GM19397 (cell line): Measurements from ENCODE around the gene RREB1.
A peak's percentile ranks its signal among the peaks of the same experiment; 100 is the strongest.

ENCODE experiments used
- ATAC-seq: cut with Tn5 transposase; IDR thresholded peaks from one replicate; pipeline ENCODE4 v1.9.1; 2021; ENCODE audit warnings: mild to moderate bottlenecking, moderate library complexity; ENCODE audit not compliant: unreplicated experiment

RREB1 gene

GRCh38 chr6:7121700-7122241, 14.0 kb downstream of the RREB1 start:
- ATAC-seq: no peak

GRCh38 chr6:7122684-7123083, 14.9 kb downstream of the RREB1 start:
- ATAC-seq: no peak

GRCh38 chr6:7124114-7124513, 16.4 kb downstream of the RREB1 start:
- ATAC-seq: no peak

GRCh38 chr6:7124636-7125035, 16.9 kb downstream of the RREB1 start:
- ATAC-seq: no peak

GRCh38 chr6:7125290-7125689, 17.5 kb downstream of the RREB1 start:
- no peak for ATAC-seq

- ATAC-seq: no peak
These were observed 19.0 kb downstream of the RREB1 start for GRCh38 chr6:7126754-7127153.

- ATAC-seq: no peak
These were observed 19.9 kb downstream of the RREB1 start for GRCh38 chr6:7127680-7128079.

GRCh38 chr6:7129360-7129759, 21.6 kb downstream of the RREB1 start:
- no peak for ATAC-seq

GRCh38 chr6:7129784-7130569, 22.2 kb downstream of the RREB1 start:
- no peak for ATAC-seq

- no peak for ATAC-seq
These were observed 23.6 kb downstream of the RREB1 start for GRCh38 chr6:7131390-7131789.

GRCh38 chr6:7132398-7133035, 24.8 kb downstream of the RREB1 start:
- no peak for ATAC-seq

- ATAC-seq: no peak
These were observed 27.4 kb downstream of the RREB1 start for GRCh38 chr6:7134999-7135745.

- ATAC-seq: no peak
These were observed 28.0 kb downstream of the RREB1 start for GRCh38 chr6:7135755-7136154.

GRCh38 chr6:7136859-7137334, 29.1 kb downstream of the RREB1 start:
- peak; percentile 38 for ATAC-seq

GRCh38 chr6:7137335-7138045, 29.7 kb downstream of the RREB1 start:
- ATAC-seq: peak; percentile 29

- ATAC-seq: no peak
These were observed 30.3 kb downstream of the RREB1 start for GRCh38 chr6:7138046-7138531.

- no peak for ATAC-seq
These were observed 31.2 kb downstream of the RREB1 start for GRCh38 chr6:7138921-7139358.

- ATAC-seq: no peak
These were observed 32.2 kb downstream of the RREB1 start for GRCh38 chr6:7139835-7140470.

- ATAC-seq: peak; percentile 70
These were observed 33.0 kb downstream of the RREB1 start for GRCh38 chr6:7140631-7141378.
